Measurements from ENCODE around the gene APOL4.
"Not testable (repeated sequence)": the region's sequence is repeated elsewhere in the genome, so short reads cannot be mapped to it uniquely, and the experiment has no call there.

The APOL4 gene

GRCh38 chr22:36204632-36205015, 3.0 kb upstream of the APOL4 start:
- Histone ChIP-seq H4K91ac (ENCODE audit: low read depth, low read length, poor library complexity) (no peak overlapping the region), H3K27me3 (ENCODE audit: control insufficient read depth in 3 of 3, insufficient read depth in 3 of 3, low read depth in 1 of 3, low read length in 3 of 3) (no peaks in the 10 kb centered on the region), H3K18ac (ENCODE audit: low read length) (no peak overlapping the region), H3K9me3 (replicated peaks in 1 of 2; ENCODE audit: control insufficient read depth in 2 of 2, insufficient read depth in 1 of 2, low read depth in 1 of 2, low read length in 2 of 2) (no peaks in the 10 kb centered on the region), H2AFZ (ENCODE audit: low read length) (no peak overlapping the region), H3K4me2 (ENCODE audit: insufficient read depth, low read length, poor library complexity, severe bottlenecking) (no peak overlapping the region), H2BK5ac (ENCODE audit: low read length) (no peak overlapping the region), H3K23ac (ENCODE audit: low read depth, low read length, poor library complexity) (no peak overlapping the region), H3K14ac (ENCODE audit: low read length) (no peak overlapping the region), H3K9ac (ENCODE audit: low read depth, low read length, poor library complexity) (no peak overlapping the region), H4K8ac (ENCODE audit: low read depth, low read length) (no peak overlapping the region), H3K4me3 (ENCODE audit: low read length in 2 of 2) (no peak overlapping the region), H3K4ac (ENCODE audit: low read length) (no peak overlapping the region), H3K27ac (replicated peaks; ENCODE audit: low read length) (no peak overlapping the region), H2BK15ac (ENCODE audit: low read length) (no peak overlapping the region), H2BK120ac (ENCODE audit: low read depth, low read length) (no peak overlapping the region), H3K36me3 (replicated peaks in 1 of 2; ENCODE audit: control insufficient read depth in 2 of 2, insufficient read depth in 2 of 2, low read length in 2 of 2) (no peaks in the 10 kb centered on the region), H3K79me1 (ENCODE audit: low read depth, low read length) (no peaks in the 10 kb centered on the region), H2AK5ac (ENCODE audit: low read depth, low read length) (no peak overlapping the region), H3K4me1 (ENCODE audit: control insufficient read depth in 2 of 2, insufficient read depth in 1 of 2, low read depth in 1 of 2, low read length in 2 of 2) (peaks cover 6 to 7% of the 10 kb centered on the region in 2 donors), H2BK12ac (ENCODE audit: low read length) (no peak overlapping the region)
- no CpG with 5 or more reads among the region's 6 CpGs for WGBS, 2 donors (ENCODE audit: extremely low coverage in 2 of 2, insufficient read length in 2 of 2, insufficient replicate concordance in 1 of 2)
- no peak for DNase-seq (ENCODE audit: low spot score)

GRCh38 chr22:36204001-36204631, 2.5 kb upstream of the APOL4 start:
- Histone ChIP-seq H3K14ac (ENCODE audit: low read length) (no peak overlapping the region), H3K18ac (ENCODE audit: low read length) (no peak overlapping the region), H2AK5ac (ENCODE audit: low read depth, low read length) (peak overlapping the region; percentile 46), H2BK120ac (ENCODE audit: low read depth, low read length) (no peak overlapping the region), H4K91ac (ENCODE audit: low read depth, low read length, poor library complexity) (no peak overlapping the region), H3K27me3 (ENCODE audit: control insufficient read depth in 3 of 3, insufficient read depth in 3 of 3, low read depth in 1 of 3, low read length in 3 of 3) (no peaks in the 10 kb centered on the region), H3K36me3 (replicated peaks in 1 of 2; ENCODE audit: control insufficient read depth in 2 of 2, insufficient read depth in 2 of 2, low read length in 2 of 2) (no peaks in the 10 kb centered on the region), H3K9me3 (replicated peaks in 1 of 2; ENCODE audit: control insufficient read depth in 2 of 2, insufficient read depth in 1 of 2, low read depth in 1 of 2, low read length in 2 of 2) (no peaks in the 10 kb centered on the region), H2BK5ac (ENCODE audit: low read length) (peak overlapping the region; percentile 35), H4K8ac (ENCODE audit: low read depth, low read length) (no peak overlapping the region), H2AFZ (ENCODE audit: low read length) (no peak overlapping the region), H2BK12ac (ENCODE audit: low read length) (no peak overlapping the region), H3K4me1 (ENCODE audit: control insufficient read depth in 2 of 2, insufficient read depth in 1 of 2, low read depth in 1 of 2, low read length in 2 of 2) (peaks cover 6 to 9% of the 10 kb centered on the region in 2 donors), H3K23ac (ENCODE audit: low read depth, low read length, poor library complexity) (no peak overlapping the region), H3K4ac (ENCODE audit: low read length) (no peak overlapping the region), H3K27ac (replicated peaks; ENCODE audit: low read length) (no peak overlapping the region), H3K4me2 (ENCODE audit: insufficient read depth, low read length, poor library complexity, severe bottlenecking) (no peak overlapping the region), H3K79me1 (ENCODE audit: low read depth, low read length) (no peaks in the 10 kb centered on the region), H3K9ac (ENCODE audit: low read depth, low read length, poor library complexity) (no peak overlapping the region), H2BK15ac (ENCODE audit: low read length) (peak overlapping the region; percentile 54), H3K4me3 (ENCODE audit: low read length in 2 of 2) (no peak overlapping the region)
- WGBS, 2 donors (ENCODE audit: extremely low coverage in 2 of 2, insufficient read length in 2 of 2, insufficient replicate concordance in 1 of 2), result no CpG with 5 or more reads among the region's 8 CpGs
- no peak for DNase-seq (ENCODE audit: low spot score)

DNA sequence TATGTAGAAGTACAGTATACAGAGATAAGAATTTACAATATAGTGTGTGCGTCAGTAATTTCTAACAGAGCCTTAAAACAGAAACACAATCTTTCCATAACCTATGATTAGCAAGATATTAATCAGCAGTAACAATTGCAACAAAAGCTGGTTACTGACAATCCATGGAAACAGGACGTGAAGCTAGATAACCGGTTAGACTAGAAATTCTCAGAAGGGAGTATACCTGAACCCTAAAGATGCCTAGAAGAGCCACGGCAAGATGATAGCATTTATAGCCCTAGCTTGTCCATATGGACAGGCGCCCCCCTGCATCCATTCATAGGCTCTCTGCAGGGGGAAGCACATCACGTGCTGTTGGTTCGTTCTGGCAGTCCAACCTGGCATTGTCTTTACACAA, 1.8 kb upstream of the APOL4 start:
- not testable (repeated sequence) for H4K91ac ChIP-seq (ENCODE audit: low read depth, low read length, poor library complexity); H3K18ac ChIP-seq (ENCODE audit: low read length)

DNA sequence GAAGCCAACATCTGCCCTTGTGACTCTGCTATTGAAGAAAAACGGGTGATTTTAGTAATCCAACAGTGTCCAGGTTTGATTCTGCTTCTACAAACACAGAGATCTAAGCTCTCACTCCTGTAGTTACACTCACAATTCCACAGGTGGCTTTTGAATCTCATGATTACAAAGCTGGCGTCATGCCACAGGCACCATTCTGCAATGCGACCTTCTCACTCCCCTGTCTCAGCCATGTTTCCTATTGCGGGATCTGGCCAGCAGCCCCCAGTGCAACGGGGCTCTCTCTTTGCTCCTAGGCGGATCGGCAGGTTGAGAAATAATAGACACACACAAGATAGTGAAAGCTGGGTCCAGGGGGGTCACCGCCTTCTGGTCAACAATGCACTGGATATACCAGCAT, 1.3 kb upstream of the APOL4 start:
- H2BK5ac ChIP-seq (ENCODE audit: low read length); H2BK15ac ChIP-seq (ENCODE audit: low read length); H3K9ac ChIP-seq (ENCODE audit: low read depth, low read length, poor library complexity); H3K23ac ChIP-seq (ENCODE audit: low read depth, low read length, poor library complexity); H2BK120ac ChIP-seq (ENCODE audit: low read depth, low read length); H3K36me3 ChIP-seq (replicated peaks in 1 of 2; ENCODE audit: control insufficient read depth in 2 of 2, insufficient read depth in 2 of 2, low read length in 2 of 2); H3K9me3 ChIP-seq (replicated peaks in 1 of 2; ENCODE audit: control insufficient read depth in 2 of 2, insufficient read depth in 1 of 2, low read depth in 1 of 2, low read length in 2 of 2); H4K8ac ChIP-seq (ENCODE audit: low read depth, low read length); H2AK5ac ChIP-seq (ENCODE audit: low read depth, low read length); H3K4ac ChIP-seq (ENCODE audit: low read length); H2BK12ac ChIP-seq (ENCODE audit: low read length); H3K18ac ChIP-seq (ENCODE audit: low read length); H3K79me1 ChIP-seq (ENCODE audit: low read depth, low read length); H3K4me3 ChIP-seq (ENCODE audit: low read length in 2 of 2); H3K27ac ChIP-seq (replicated peaks; ENCODE audit: low read length); H3K14ac ChIP-seq (ENCODE audit: low read length); H3K27me3 ChIP-seq (ENCODE audit: control insufficient read depth in 3 of 3, insufficient read depth in 3 of 3, low read depth in 1 of 3, low read length in 3 of 3); H3K4me2 ChIP-seq (ENCODE audit: insufficient read depth, low read length, poor library complexity, severe bottlenecking); DNase-seq (ENCODE audit: low spot score): not testable (repeated sequence)
- H3K4me1 ChIP-seq (ENCODE audit: control insufficient read depth in 2 of 2, insufficient read depth in 1 of 2, low read depth in 1 of 2, low read length in 2 of 2), result peaks cover 12 to 21% of the 10 kb centered on the region in 2 donors
- peak overlapping the region; percentile 43 for H4K91ac ChIP-seq (ENCODE audit: low read depth, low read length, poor library complexity)
- no CpG with 5 or more reads among the region's 8 CpGs for WGBS, 2 donors (ENCODE audit: extremely low coverage in 2 of 2, insufficient read length in 2 of 2, insufficient replicate concordance in 1 of 2)
- peak overlapping the region; percentile 45 for H2AFZ ChIP-seq (ENCODE audit: low read length)

More for the DNA sequence above, 1.8 kb upstream of the APOL4 start:
- H3K4me3 ChIP-seq (ENCODE audit: low read length in 2 of 2); H3K36me3 ChIP-seq (replicated peaks in 1 of 2; ENCODE audit: control insufficient read depth in 2 of 2, insufficient read depth in 2 of 2, low read length in 2 of 2); H4K8ac ChIP-seq (ENCODE audit: low read depth, low read length); H2BK15ac ChIP-seq (ENCODE audit: low read length); H3K27me3 ChIP-seq (ENCODE audit: control insufficient read depth in 3 of 3, insufficient read depth in 3 of 3, low read depth in 1 of 3, low read length in 3 of 3); H2AFZ ChIP-seq (ENCODE audit: low read length); H3K27ac ChIP-seq (replicated peaks; ENCODE audit: low read length); H3K23ac ChIP-seq (ENCODE audit: low read depth, low read length, poor library complexity); DNase-seq (ENCODE audit: low spot score); H3K14ac ChIP-seq (ENCODE audit: low read length); H3K9me3 ChIP-seq (replicated peaks in 1 of 2; ENCODE audit: control insufficient read depth in 2 of 2, insufficient read depth in 1 of 2, low read depth in 1 of 2, low read length in 2 of 2); H3K4me2 ChIP-seq (ENCODE audit: insufficient read depth, low read length, poor library complexity, severe bottlenecking); H3K4ac ChIP-seq (ENCODE audit: low read length); H2AK5ac ChIP-seq (ENCODE audit: low read depth, low read length); H2BK12ac ChIP-seq (ENCODE audit: low read length); H3K9ac ChIP-seq (ENCODE audit: low read depth, low read length, poor library complexity); H3K79me1 ChIP-seq (ENCODE audit: low read depth, low read length); H2BK120ac ChIP-seq (ENCODE audit: low read depth, low read length); H2BK5ac ChIP-seq (ENCODE audit: low read length): not testable (repeated sequence)
- no CpG with 5 or more reads among the region's 7 CpGs for WGBS, 2 donors (ENCODE audit: extremely low coverage in 2 of 2, insufficient read length in 2 of 2, insufficient replicate concordance in 1 of 2)
- peaks cover 10 to 16% of the 10 kb centered on the region in 2 donors for H3K4me1 ChIP-seq (ENCODE audit: control insufficient read depth in 2 of 2, insufficient read depth in 1 of 2, low read depth in 1 of 2, low read length in 2 of 2)
